Neuron (in vitro differentiated cells): ENCODE measurements around the gene NBPF12.
"Not testable (repeated sequence)": the region's sequence is repeated elsewhere in the genome, so short reads cannot be mapped to it uniquely, and the experiment has no call there.

ENCODE experiments used
- H2AFZ ChIP-seq: one replicate; pipeline ENCODE4 v1.6.1; 2013; ENCODE audit warnings: low read depth, mild to moderate bottlenecking, inconsistent platforms, low read length, moderate library complexity
- H3K27me3 ChIP-seq: one replicate; pipeline ENCODE4 v1.6.1; 2013; ENCODE audit warnings: low read length; ENCODE audit not compliant: insufficient read depth
- H3K36me3 ChIP-seq: one replicate; pipeline ENCODE4 v1.6.1; 2013; ENCODE audit warnings: low read length; ENCODE audit not compliant: insufficient read depth
- H3K4me1 ChIP-seq: one replicate; pipeline ENCODE4 v1.6.1; 2013; ENCODE audit warnings: low read length; ENCODE audit not compliant: insufficient read depth
- H3K4me3 ChIP-seq: 2 replicates; pipeline ENCODE4 v1.5.1; 2013; ENCODE audit warnings: mild to moderate bottlenecking, low read length, moderate library complexity
- H3K9me3 ChIP-seq: one replicate; pipeline ENCODE4 v1.6.1; 2013; ENCODE audit warnings: low read length

Gene NBPF12

GRCh38 chr1:146938242-146938902, at the start of gene NBPF12:
Gene NBPF12 (plus strand): TSS chr1:146938324. CDS start chr1:146960144, 21,820 bp downstream.
- not testable (repeated sequence) for H3K4me1 ChIP-seq, H3K36me3 ChIP-seq, H3K9me3 ChIP-seq, H3K27me3 ChIP-seq
- Histone ChIP-seq H3K4me3 (peak within 1 kb of the TSS; percentile 74), H2AFZ (peak within 1 kb of the TSS; percentile 44)

GRCh38 chr1:146891355-146891754, 46.8 kb upstream of the NBPF12 start:
- H3K9me3 ChIP-seq, H3K4me1 ChIP-seq, H3K36me3 ChIP-seq, H3K27me3 ChIP-seq, H3K4me3 ChIP-seq, H2AFZ ChIP-seq: not testable (repeated sequence)

- not testable (repeated sequence) for H3K9me3 ChIP-seq, H3K36me3 ChIP-seq, H3K27me3 ChIP-seq, H3K4me1 ChIP-seq, H3K4me3 ChIP-seq, H2AFZ ChIP-seq
Measured at GRCh38 chr1:146892331-146892730, 45.8 kb upstream of the NBPF12 start.

- not testable (repeated sequence) for H2AFZ ChIP-seq, H3K9me3 ChIP-seq, H3K4me3 ChIP-seq, H3K27me3 ChIP-seq, H3K4me1 ChIP-seq, H3K36me3 ChIP-seq
Measured at GRCh38 chr1:146907565-146908261, 30.4 kb upstream of the NBPF12 start.

- H2AFZ ChIP-seq, H3K4me3 ChIP-seq, H3K9me3 ChIP-seq, H3K36me3 ChIP-seq, H3K4me1 ChIP-seq, H3K27me3 ChIP-seq: not testable (repeated sequence)
Measured at GRCh38 chr1:146912975-146913374, 25.1 kb upstream of the NBPF12 start.

GRCh38 chr1:146920811-146921210, 17.3 kb upstream of the NBPF12 start:
- not testable (repeated sequence) for H3K36me3 ChIP-seq, H3K4me1 ChIP-seq, H2AFZ ChIP-seq, H3K4me3 ChIP-seq, H3K27me3 ChIP-seq, H3K9me3 ChIP-seq

- not testable (repeated sequence) for H3K27me3 ChIP-seq, H2AFZ ChIP-seq, H3K36me3 ChIP-seq, H3K4me1 ChIP-seq, H3K4me3 ChIP-seq, H3K9me3 ChIP-seq
Measured at GRCh38 chr1:146922614-146923013, 15.5 kb upstream of the NBPF12 start.

- H2AFZ ChIP-seq, H3K9me3 ChIP-seq, H3K4me1 ChIP-seq, H3K27me3 ChIP-seq, H3K36me3 ChIP-seq, H3K4me3 ChIP-seq: not testable (repeated sequence)
Measured at GRCh38 chr1:146924106-146924505, 14.0 kb upstream of the NBPF12 start.

- not testable (repeated sequence) for H3K9me3 ChIP-seq, H2AFZ ChIP-seq, H3K36me3 ChIP-seq, H3K27me3 ChIP-seq, H3K4me1 ChIP-seq, H3K4me3 ChIP-seq
Measured at GRCh38 chr1:146926413-146926812, 11.7 kb upstream of the NBPF12 start.

- not testable (repeated sequence) for H3K9me3 ChIP-seq, H3K36me3 ChIP-seq, H3K4me3 ChIP-seq, H2AFZ ChIP-seq, H3K4me1 ChIP-seq, H3K27me3 ChIP-seq
Measured at GRCh38 chr1:146930225-146930624, 7.9 kb upstream of the NBPF12 start.

GRCh38 chr1:146934390-146935223, 3.5 kb upstream of the NBPF12 start:
- not testable (repeated sequence) for H3K4me3 ChIP-seq, H3K9me3 ChIP-seq, H3K36me3 ChIP-seq, H3K27me3 ChIP-seq, H3K4me1 ChIP-seq, H2AFZ ChIP-seq

GRCh38 chr1:146937462-146937861, 662 bp upstream of the NBPF12 start:
- not testable (repeated sequence) for H2AFZ ChIP-seq, H3K4me3 ChIP-seq, H3K4me1 ChIP-seq, H3K36me3 ChIP-seq, H3K27me3 ChIP-seq, H3K9me3 ChIP-seq

GRCh38 chr1:146938927-146939786, 1.0 kb downstream of the NBPF12 start:
- not testable (repeated sequence) for H3K4me1 ChIP-seq, H3K9me3 ChIP-seq, H3K27me3 ChIP-seq, H3K36me3 ChIP-seq
- Histone ChIP-seq H2AFZ (peak overlapping the region; percentile 44), H3K4me3 (peak overlapping the region; percentile 74)
